HepG2 (cell line): ENCODE results near the gene ICAM2. TPM values are rescaled to one million over a fixed set of nuclear protein-coding genes. Genes with fewer than 3 reads are reported as not detected.

Experiments used
- ATAC-seq: fragments of 200-7000 bp; cut with Tn5 transposase; 3 replicates; pipeline ENCODE4 v1.9.1; 2020; ENCODE audit warnings: mild to moderate bottlenecking, moderate library complexity
- BruUV-seq: library from RNA; stranded (reverse); fragments of 400-500 nt; replicated peaks from 2 replicates; lab custom pipeline; 2021; lab: Mats Ljungman, UMichigan
- CTCF ChIA-PET: fragments of 300-600 bp; formaldehyde crosslinking; extraction: SDS; loops from one replicate; lab custom pipeline; 2021; ENCODE audit warnings: low total read pairs, inconsistent platforms, low intra/inter-chr PET ratio; lab: Yijun Ruan, JAX
- POLR2A ChIA-PET: fragments of 350-600 bp; sonication (Branson Sonifier 250); formaldehyde crosslinking; loops from one replicate; lab custom pipeline; 2020; ENCODE audit warnings: antibody characterized with exemption, inconsistent platforms; lab: Yijun Ruan, JAX
- DNase-seq: peaks from one replicate; pipeline ENCODE4 v3.0.0-alpha.2; 2015; ENCODE audit warnings: low spot score
- FAIRE-seq: peaks from 3 replicates; lab custom pipeline; 2011; peaks lifted over from hg19 to GRCh38; lab: Jason Lieb, UNC
- H2AFZ ChIP-seq: one replicate; pipeline ENCODE4 v1.6.1; 2011; ENCODE audit warnings: low read length, inconsistent platforms
- H3K27ac ChIP-seq: fragments of 300-600 bp; 3 replicates; pipeline ENCODE4 v1.8.0; 2011; ENCODE audit warnings: mixed run types, mild to moderate bottlenecking, mixed read lengths, low read length, inconsistent platforms; ENCODE audit not compliant: insufficient read depth; ENCODE audit errors: extremely low read length
- H3K27me3 ChIP-seq, 2 experiments: fragments of 200-600 bp in 1 of 2; 2 replicates in 1 of 2; 3 replicates in 1 of 2; pipeline versions ENCODE4 v1.6.0 to v1.8.0; 2011; ENCODE audit warnings: low read length in 2 of 2, mild to moderate bottlenecking in 2 of 2, moderate library complexity in 2 of 2, inconsistent platforms in 1 of 2; ENCODE audit not compliant: insufficient read depth in 2 of 2, control insufficient read depth in 1 of 2
- H3K36me3 ChIP-seq, 2 experiments: fragments of 200-600 bp in 1 of 2; replicated peaks in 1 of 2; 2 replicates in 1 of 2; 3 replicates in 1 of 2; pipeline versions ENCODE4 v1.5.1 to v1.8.0; 2011; ENCODE audit warnings: low read length in 2 of 2, inconsistent platforms in 1 of 2; ENCODE audit not compliant: insufficient read depth in 2 of 2, control insufficient read depth in 1 of 2
- H3K4me1 ChIP-seq: 2 replicates; pipeline ENCODE4 v1.5.1; 2012; ENCODE audit warnings: low read length, inconsistent platforms; ENCODE audit not compliant: insufficient read depth
- H3K4me2 ChIP-seq: 2 replicates; pipeline ENCODE4 v1.6.0; 2011; ENCODE audit warnings: low read depth, low read length, inconsistent platforms
- H3K4me3 ChIP-seq, 3 experiments: fragments of 200-600 bp in 1 of 3; sonication (generic), shearing (Covaris generic) in 1 of 3; replicated peaks in 1 of 3; 2 replicates each; pipeline ENCODE4 v1.5.1; 2011 to 2016; ENCODE audit warnings: low read length in 3 of 3, inconsistent platforms in 2 of 3, low read depth in 2 of 3, mild to moderate bottlenecking in 2 of 3, control low read depth in 1 of 3, mixed read lengths in 1 of 3; ENCODE audit not compliant: insufficient read depth in 1 of 3
- H3K79me2 ChIP-seq: one replicate; pipeline ENCODE4 v1.6.1; 2011; ENCODE audit warnings: low read length, inconsistent platforms; ENCODE audit not compliant: insufficient read depth
- H3K9ac ChIP-seq: 2 replicates; pipeline ENCODE4 v1.6.0; 2011; ENCODE audit warnings: mild to moderate bottlenecking, low read depth, low read length, inconsistent platforms; ENCODE audit not compliant: insufficient read depth
- H3K9me3 ChIP-seq: 2 replicates; pipeline ENCODE4 v1.5.1; 2012; ENCODE audit warnings: mild to moderate bottlenecking, low read length
- H4K20me1 ChIP-seq: 2 replicates; pipeline ENCODE4 v1.6.0; 2011; ENCODE audit warnings: inconsistent platforms, mild to moderate bottlenecking, low read length, moderate library complexity; ENCODE audit not compliant: insufficient read depth
- HNRNPH1 ChIP-seq: fragments of 200-400 bp; formaldehyde crosslinking; optimal IDR thresholded peaks from 2 replicates; pipeline ENCODE3; 2017; ENCODE audit warnings: mild to moderate bottlenecking, low read depth, low read length
- MAFF ChIP-seq: IDR thresholded peaks from 2 replicates; pipeline ENCODE4 v1.6.1; 2011; ENCODE audit warnings: low read depth, low read length, improper control_type of control experiment
- MAFK ChIP-seq, 2 experiments: IDR thresholded peaks in 1 of 2; conservative IDR thresholded peaks in 1 of 2; 2 replicates each; pipeline ENCODE4 v1.6.1; 2011; ENCODE audit warnings: improper control_type of control experiment in 2 of 2, low read length in 2 of 2
- UBTF ChIP-seq: sonication (generic); formaldehyde crosslinking; IDR thresholded peaks from 2 replicates; pipeline ENCODE4 v1.4.0; 2020; ENCODE audit warnings: mild to moderate bottlenecking, missing genetic modification reagents
- ZBTB7B ChIP-seq: sonication (generic); formaldehyde crosslinking; IDR thresholded peaks from 2 replicates; pipeline ENCODE4 v1.4.0; 2020; ENCODE audit warnings: missing genetic modification reagents
- ZNF547 ChIP-seq: sonication (generic); formaldehyde crosslinking; IDR thresholded peaks from 2 replicates; pipeline ENCODE4 v1.5.1; 2020; ENCODE audit warnings: mild to moderate bottlenecking, missing genetic modification reagents
- ZNF678 ChIP-seq: sonication (generic); formaldehyde crosslinking; IDR thresholded peaks from 2 replicates; pipeline ENCODE4 v1.4.0; 2020; ENCODE audit warnings: mild to moderate bottlenecking, missing genetic modification reagents
- WGBS: methylation state at CpG from one replicate; pipeline ENCODE4 v1.1.6; 2017; ENCODE audit warnings: low lambda C conversion rate; 5-methylcytosine and 5-hydroxymethylcytosine counted together
- in situ Hi-C: cut with HindIII; loops from 2 replicates; pipeline ENCODE4 v1.10.0; 2017; ENCODE audit warnings: low pct_unique_long_range_greater_than_20kb; ENCODE audit not compliant: extremely low pct_ligation_motif_present
- intact Hi-C: fragments of 100-400 bp; cut with micrococcal nuclease; formaldehyde crosslinking; loops from one replicate; pipeline ENCODE4 v1.10.0; 2022; ENCODE audit not compliant: unreplicated experiment
- polyA plus RNA-seq, 8 experiments: library from polyadenylated mRNA; depleted of rRNA in 3 of 8; stranded (reverse) in 7 of 8; unstranded in 1 of 8; fragments of >200 nt; fragmentation: Illumina TruSeq in 4 of 8; extraction: Trizol in 4 of 8; gene quantifications; 2 replicates each; pipeline versions ENCODE4 v1.2.1 to v1.2.3, GENCODE V29; 2011 to 2016; ENCODE audit warnings: low read depth in 4 of 8, missing spikeins in 1 of 8, mixed read lengths in 1 of 8; ENCODE audit not compliant: insufficient read depth in 1 of 8
- total RNA-seq, 5 experiments: library from RNA; depleted of rRNA; stranded (reverse); fragments of >200 nt; fragmentation: Illumina TruSeq; extraction: Trizol; gene quantifications; 2 replicates each; pipeline ENCODE4 v1.2.3, GENCODE V29; 2016; ENCODE audit warnings: low read depth in 1 of 5

Gene ICAM2
- total and polyA plus RNA-seq, 2 of the 13 experiments (the other 11 are each of a cell fraction or from before 2014, with no cell fraction given): 10.9 to 20.8 TPM

GRCh38 chr17:64040206-64040605, 19.8 kb upstream of the ICAM2 start (continued):
- TF ChIP-seq UBTF: no peak
- no peak for TF ChIP-seq ZNF678 (CRISPR knock-in tag)
- no peak for TF ChIP-seq HNRNPH1
- no peak for TF ChIP-seq ZBTB7B (CRISPR knock-in tag)

DNA sequence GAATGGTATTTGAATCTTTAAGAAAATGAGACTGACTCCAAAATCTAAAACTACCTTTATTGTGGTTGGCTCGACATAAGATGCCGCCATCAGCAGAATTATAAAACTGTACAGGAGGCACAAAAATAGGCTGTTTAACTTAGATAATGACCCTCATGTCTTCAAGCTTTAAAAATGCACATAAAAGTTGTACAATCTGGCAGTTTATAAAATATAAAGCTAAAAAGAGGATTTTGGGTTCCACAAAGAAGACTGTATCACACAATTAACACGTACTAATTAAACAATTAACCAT, 18.6 kb upstream of the ICAM2 start:
- Histone ChIP-seq H3K27ac (no peak overlapping the region), H3K4me3 (no peak overlapping the region), H3K9me3 (no peaks in the 10 kb centered on the region), H3K9ac (no peak overlapping the region), H2AFZ (no peak overlapping the region), H4K20me1 (no peaks in the 10 kb centered on the region), H3K36me3 (peaks cover 4 to 16% of the 10 kb centered on the region in 2 experiments), H3K4me1 (no peaks in the 10 kb centered on the region), H3K4me2 (no peak overlapping the region), H3K27me3 (no peaks in the 10 kb centered on the region), H3K79me2 (no peaks in the 10 kb centered on the region)
- WGBS: 97% methylated on average over 3 of the region's 3 CpGs
- TF ChIP-seq ZNF547 (CRISPR knock-in tag): no peak
- TF ChIP-seq MAFF: peak; percentile 80
- peak; percentile 82 to 88 for TF ChIP-seq MAFK (conservative IDR thresholded peaks at IDR 0.05 in 1 of 2, IDR thresholded peaks at IDR 0.05 in 1 of 2; ENCODE audit: low read length in 2 of 2)
- POLR2A ChIA-PET: no interaction called here
- DNase-seq (no peak), ATAC-seq (no peak), FAIRE-seq (peak; percentile 56)
- no TSS peak for BruUV-seq
- CTCF ChIA-PET: no interaction called here
- in situ Hi-C loops (no loop called here), intact Hi-C loops (no loop called here)
